Ascending aorta (tissue), 2 donors: ENCODE results near the gene HELB. TPM values are rescaled to one million over a fixed set of nuclear protein-coding genes. Genes with fewer than 3 reads are reported as not detected.
"Not testable (repeated sequence)": the region's sequence is repeated elsewhere in the genome, so short reads cannot be mapped to it uniquely, and the experiment has no call there.

Source experiments
- DNase-seq, 2 donors: peaks; one replicate each; pipeline ENCODE4 v3.0.0-alpha.2; 2019; ENCODE audit warnings: low spot score in 2 of 2
- H3K27ac ChIP-seq, 2 donors: fragments of 200-600 bp; sonication (generic); one replicate each; pipeline ENCODE4 v1.5.1; 2016 to 2017; ENCODE audit warnings: mild to moderate bottlenecking in 1 of 2
- H3K27me3 ChIP-seq: fragments of 200-600 bp; sonication (generic); one replicate; pipeline ENCODE4 v1.5.1; 2017
- H3K36me3 ChIP-seq, 2 donors: fragments of 200-600 bp; sonication (generic); one replicate each; pipeline ENCODE4 v1.5.1; 2016
- H3K4me1 ChIP-seq, 2 donors: fragments of 200-600 bp; sonication (generic); one replicate each; pipeline ENCODE4 v1.5.1; 2016 to 2017; ENCODE audit warnings: mild to moderate bottlenecking in 1 of 2
- H3K4me3 ChIP-seq, 2 donors: fragments of 200-600 bp; sonication (generic); one replicate each; pipeline ENCODE4 v1.5.1; 2016 to 2017; ENCODE audit warnings: mild to moderate bottlenecking in 1 of 2
- H3K9me3 ChIP-seq, 2 donors: fragments of 200-600 bp; sonication (generic); one replicate each; pipeline ENCODE4 v1.5.1; 2016
- CTCF ChIP-seq, 3 experiments: fragments of 200-600 bp in 2 of 3; fragments of 450-650 bp in 1 of 3; sonication (generic) in 2 of 3; IDR thresholded peaks; one replicate each; pipeline ENCODE4 v1.5.1; 2016 to 2019; ENCODE audit warnings: antibody characterized with exemption in 3 of 3, mild to moderate bottlenecking in 1 of 3, moderate library complexity in 1 of 3
- intact Hi-C: fragments of 100-400 bp; cut with DNase I; formaldehyde crosslinking; loops from one replicate; pipeline ENCODE4 v1.15.1; 2023
- total RNA-seq: library from RNA; depleted of rRNA; stranded (reverse); fragments of >200 nt; gene quantifications from one replicate; pipeline ENCODE4 v1.1.0, GENCODE V29; 2016

HELB gene
- total RNA-seq, 1 donor from 2014 or later, result 3.1 TPM

- TF ChIP-seq CTCF (IDR thresholded peaks at IDR 0.05), result no peak
- no peak overlapping the region for H3K27ac ChIP-seq
- no peak overlapping the region for H3K4me3 ChIP-seq
- no peaks in the 10 kb centered on the region for H3K4me1 ChIP-seq
- DNase-seq, result no peak
- H3K9me3 ChIP-seq, result no peaks in the 10 kb centered on the region
- H3K36me3 ChIP-seq, result no peaks in the 10 kb centered on the region
- no peaks in the 10 kb centered on the region for H3K27me3 ChIP-seq
- intact Hi-C loops, result no loop called here
Measured at GRCh38 chr12:66289485-66289884, 12.8 kb upstream of the HELB start.

- TF ChIP-seq CTCF (IDR thresholded peaks at IDR 0.05), result no peak
- H3K36me3 ChIP-seq, result no peaks in the 10 kb centered on the region
- H3K4me1 ChIP-seq, result no peaks in the 10 kb centered on the region
- H3K27me3 ChIP-seq, result no peaks in the 10 kb centered on the region
- DNase-seq, result no peak
- intact Hi-C loops, result no loop called here
- no peak overlapping the region for H3K27ac ChIP-seq
- H3K9me3 ChIP-seq, result no peaks in the 10 kb centered on the region
- H3K4me3 ChIP-seq, result no peak overlapping the region
Measured at GRCh38 chr12:66290716-66291200, 11.5 kb upstream of the HELB start.

GRCh38 chr12:66296176-66296683 lies 6.1 kb upstream of the HELB start:
- no peak overlapping the region for H3K4me3 ChIP-seq
- H3K4me1 ChIP-seq, result no peaks in the 10 kb centered on the region
- H3K27me3 ChIP-seq, result no peaks in the 10 kb centered on the region
- TF ChIP-seq CTCF (IDR thresholded peaks at IDR 0.05), result no peak
- no peaks in the 10 kb centered on the region for H3K9me3 ChIP-seq
- DNase-seq, result no peak
- H3K27ac ChIP-seq, result no peak overlapping the region
- H3K36me3 ChIP-seq, result no peaks in the 10 kb centered on the region
- intact Hi-C loops, result no loop called here

GRCh38 chr12:66297080-66297479 lies 5.2 kb upstream of the HELB start:
- no peaks in the 10 kb centered on the region for H3K9me3 ChIP-seq
- no peak for TF ChIP-seq CTCF (IDR thresholded peaks at IDR 0.05)
- H3K4me3 ChIP-seq, result no peak overlapping the region
- no peak overlapping the region for H3K27ac ChIP-seq
- H3K4me1 ChIP-seq, result no peaks in the 10 kb centered on the region
- intact Hi-C loops, result no loop called here
- H3K36me3 ChIP-seq, result no peaks in the 10 kb centered on the region
- H3K27me3 ChIP-seq, result no peaks in the 10 kb centered on the region
- no peak for DNase-seq

- Histone ChIP-seq H3K36me3 (no peaks in the 10 kb centered on the region), H3K4me1 (no peaks in the 10 kb centered on the region), H3K27ac (no peak overlapping the region), H3K27me3 (no peaks in the 10 kb centered on the region), H3K9me3 (no peaks in the 10 kb centered on the region), H3K4me3 (no peak overlapping the region)
- TF ChIP-seq CTCF (IDR thresholded peaks at IDR 0.05), result no peak
- intact Hi-C loops, result no loop called here
- no peak for DNase-seq
Measured at GRCh38 chr12:66297923-66298322, 4.4 kb upstream of the HELB start.

- H3K4me1 ChIP-seq, result peaks cover 0 to 4% of the 10 kb centered on the region in 2 donors
- peak overlapping the region; percentile 67 to 71 for H3K27ac ChIP-seq
- no peak for DNase-seq
- peak overlapping the region; percentile 79 to 82 for H3K4me3 ChIP-seq
- TF ChIP-seq CTCF (IDR thresholded peaks at IDR 0.05), result no peak
- intact Hi-C loops, result loop anchor here (1.0 to 10.0 kb wide), 6 partner anchors 115 to 1025 kb away; partner anchors contain the start of genes CAND1, IRAK3, LLPH and MSRB3
- no peaks in the 10 kb centered on the region for H3K36me3 ChIP-seq
- no peaks in the 10 kb centered on the region for H3K27me3 ChIP-seq
- H3K9me3 ChIP-seq, result no peaks in the 10 kb centered on the region
Measured at GRCh38 chr12:66302827-66303169, 505 bp downstream of the HELB start.

- peak overlapping the region in 1 of 2 donors; percentile 79 for H3K4me3 ChIP-seq
- DNase-seq, H3K27ac ChIP-seq, H3K27me3 ChIP-seq, H3K9me3 ChIP-seq, H3K36me3 ChIP-seq, H3K4me1 ChIP-seq: not testable (repeated sequence)
- intact Hi-C loops, result loop anchor here (5.0 to 10.0 kb wide), 5 partner anchors 116 to 1026 kb away; partner anchors contain the start of genes CAND1, IRAK3, LLPH and MSRB3
Measured at GRCh38 chr12:66303316-66303804, 1.1 kb downstream of the HELB start.
